HepG2 (cell line): ENCODE measurements around the gene STOML2. TPM values are rescaled to one million over a fixed set of nuclear protein-coding genes. Genes with fewer than 3 reads are reported as not detected.

Experiments used
- CERS6 ChIP-seq: sonication (generic); formaldehyde crosslinking; IDR thresholded peaks from 2 replicates; pipeline ENCODE4 v1.5.0; 2020; ENCODE audit warnings: missing genetic modification reagents
- DPF2 ChIP-seq: sonication (generic); formaldehyde crosslinking; IDR thresholded peaks from 2 replicates; pipeline ENCODE4 v1.4.0; 2020; ENCODE audit warnings: mild to moderate bottlenecking, low read depth, missing genetic modification reagents, borderline replicate concordance
- HDAC1 ChIP-seq: sonication (generic); formaldehyde crosslinking; IDR thresholded peaks from 2 replicates; pipeline ENCODE4 v1.5.1; 2020; ENCODE audit warnings: mild to moderate bottlenecking, missing genetic modification reagents
- KMT2B ChIP-seq: IDR thresholded peaks from 2 replicates; pipeline ENCODE4 v1.6.1; 2016; ENCODE audit warnings: missing genetic modification reagents, missing compliant biosample characterization
- MED8 ChIP-seq: sonication (generic); formaldehyde crosslinking; IDR thresholded peaks from 2 replicates; pipeline ENCODE4 v1.8.1; 2023; ENCODE audit warnings: mild to moderate bottlenecking, missing genetic modification reagents; ENCODE audit not compliant: insufficient replicate concordance
- PITX1 ChIP-seq: sonication (generic); formaldehyde crosslinking; IDR thresholded peaks from 2 replicates; pipeline ENCODE4 v1.5.1; 2020; ENCODE audit warnings: mild to moderate bottlenecking, missing genetic modification reagents
- RBFOX2 ChIP-seq: fragments of 200-400 bp; formaldehyde crosslinking; IDR thresholded peaks from 2 replicates; pipeline ENCODE4 v1.6.1; 2017; ENCODE audit warnings: low read depth, mild to moderate bottlenecking, low read length
- SNAPC2 ChIP-seq: sonication (generic); formaldehyde crosslinking; IDR thresholded peaks from 2 replicates; pipeline ENCODE4 v1.8.1; 2022; ENCODE audit warnings: mild to moderate bottlenecking, missing genetic modification reagents
- TEF ChIP-seq: sonication (generic); formaldehyde crosslinking; IDR thresholded peaks from 2 replicates; pipeline ENCODE4 v1.5.0; 2020; ENCODE audit warnings: missing genetic modification reagents
- U2AF2 ChIP-seq: fragments of 200-400 bp; formaldehyde crosslinking; IDR thresholded peaks from 2 replicates; pipeline ENCODE4 v1.6.1; 2017; ENCODE audit warnings: low read depth, mild to moderate bottlenecking, low read length
- ZEB1 ChIP-seq: IDR thresholded peaks from 2 replicates; pipeline ENCODE4 v1.6.1; 2012; ENCODE audit warnings: mild to moderate bottlenecking, low read depth, inconsistent platforms; ENCODE audit not compliant: insufficient replicate concordance
- ZNF121 ChIP-seq: sonication (generic); formaldehyde crosslinking; IDR thresholded peaks from 2 replicates; pipeline ENCODE4 v1.5.0; 2020; ENCODE audit warnings: mild to moderate bottlenecking, missing genetic modification reagents
- ZNF616 ChIP-seq: sonication (generic); formaldehyde crosslinking; IDR thresholded peaks from 2 replicates; pipeline ENCODE4 v1.5.0; 2020; ENCODE audit warnings: low read depth, mild to moderate bottlenecking, missing genetic modification reagents
- ZNF670 ChIP-seq: sonication (generic); formaldehyde crosslinking; IDR thresholded peaks from 2 replicates; pipeline ENCODE4 v1.8.0; 2022; ENCODE audit warnings: mild to moderate bottlenecking, missing genetic modification reagents, borderline replicate concordance
- ZNF724P ChIP-seq: sonication (generic); formaldehyde crosslinking; IDR thresholded peaks from 2 replicates; pipeline ENCODE4 v1.8.0; 2022; ENCODE audit warnings: missing genetic modification reagents, borderline replicate concordance
- polyA plus RNA-seq, 8 experiments: library from polyadenylated mRNA; depleted of rRNA in 3 of 8; stranded (reverse) in 7 of 8; unstranded in 1 of 8; fragments of >200 nt; fragmentation: Illumina TruSeq in 4 of 8; extraction: Trizol in 4 of 8; gene quantifications; 2 replicates each; pipeline versions ENCODE4 v1.2.1 to v1.2.3, GENCODE V29; 2011 to 2016; ENCODE audit warnings: low read depth in 4 of 8, missing spikeins in 1 of 8, mixed read lengths in 1 of 8; ENCODE audit not compliant: insufficient read depth in 1 of 8
- total RNA-seq, 5 experiments: library from RNA; depleted of rRNA; stranded (reverse); fragments of >200 nt; fragmentation: Illumina TruSeq; extraction: Trizol; gene quantifications; 2 replicates each; pipeline ENCODE4 v1.2.3, GENCODE V29; 2016; ENCODE audit warnings: low read depth in 1 of 5
- TF ChIP-seq, protein P1 (sequence below), 2 experiments: sonication (generic) in 1 of 2; formaldehyde crosslinking in 1 of 2; IDR thresholded peaks; 2 replicates each; pipeline versions ENCODE4 v1.6.1 to v1.9.0; 2014 to 2022; ENCODE audit warnings: antibody characterized with exemption in 1 of 2, borderline replicate concordance in 1 of 2, inconsistent platforms in 1 of 2, low read depth in 1 of 2, missing genetic modification reagents in 1 of 2
- TF ChIP-seq, protein P2 (sequence below): sonication (generic); formaldehyde crosslinking; IDR thresholded peaks from 2 replicates; pipeline ENCODE4 v1.5.1; 2020; ENCODE audit warnings: mild to moderate bottlenecking, missing genetic modification reagents

Gene STOML2
- total and polyA plus RNA-seq, 2 of the 13 experiments (the other 11 are each of a cell fraction or from before 2014, with no cell fraction given): 245 to 250 TPM

GRCh38 chr9:35072461-35073278 is 30.3 kb downstream of the STOML2 start, which contains the start of gene VCP (continued):
- TF ChIP-seq DPF2 (CRISPR knock-in tag) (no peak), RBFOX2 (peak; percentile 86), CERS6 (CRISPR knock-in tag) (peak; percentile 46; the same call in 1 of the 2 replicates), ZNF724P (CRISPR knock-in tag) (0 out of 2 replicates have a peak, but pooled peaks have one; percentile 15), SNAPC2 (CRISPR knock-in tag) (no peak; the same call in 1 of the 2 replicates), HDAC1 (CRISPR knock-in tag) (peak; percentile 47; the same call in 1 of the 2 replicates), U2AF2 (no peak), KMT2B (no peak), MED8 (peak; percentile 27), ZNF616 (CRISPR knock-in tag) (peak; percentile 56; the same call in 1 of the 2 replicates), PITX1 (CRISPR knock-in tag) (peak; percentile 99), ZEB1 (no peak), ZNF121 (CRISPR knock-in tag) (no peak), ZNF670 (CRISPR knock-in tag) (no peak; the same call in 1 of the 2 replicates), TEF (0 out of 2 replicates have a peak, but pooled peaks have one; percentile 25)
- TF ChIP-seq, protein P1, sequence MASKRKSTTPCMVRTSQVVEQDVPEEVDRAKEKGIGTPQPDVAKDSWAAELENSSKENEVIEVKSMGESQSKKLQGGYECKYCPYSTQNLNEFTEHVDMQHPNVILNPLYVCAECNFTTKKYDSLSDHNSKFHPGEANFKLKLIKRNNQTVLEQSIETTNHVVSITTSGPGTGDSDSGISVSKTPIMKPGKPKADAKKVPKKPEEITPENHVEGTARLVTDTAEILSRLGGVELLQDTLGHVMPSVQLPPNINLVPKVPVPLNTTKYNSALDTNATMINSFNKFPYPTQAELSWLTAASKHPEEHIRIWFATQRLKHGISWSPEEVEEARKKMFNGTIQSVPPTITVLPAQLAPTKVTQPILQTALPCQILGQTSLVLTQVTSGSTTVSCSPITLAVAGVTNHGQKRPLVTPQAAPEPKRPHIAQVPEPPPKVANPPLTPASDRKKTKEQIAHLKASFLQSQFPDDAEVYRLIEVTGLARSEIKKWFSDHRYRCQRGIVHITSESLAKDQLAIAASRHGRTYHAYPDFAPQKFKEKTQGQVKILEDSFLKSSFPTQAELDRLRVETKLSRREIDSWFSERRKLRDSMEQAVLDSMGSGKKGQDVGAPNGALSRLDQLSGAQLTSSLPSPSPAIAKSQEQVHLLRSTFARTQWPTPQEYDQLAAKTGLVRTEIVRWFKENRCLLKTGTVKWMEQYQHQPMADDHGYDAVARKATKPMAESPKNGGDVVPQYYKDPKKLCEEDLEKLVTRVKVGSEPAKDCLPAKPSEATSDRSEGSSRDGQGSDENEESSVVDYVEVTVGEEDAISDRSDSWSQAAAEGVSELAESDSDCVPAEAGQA (IDR thresholded peaks at IDR 0.05; ENCODE audit: low read depth): peak; percentile 54; the same call in 1 of the 2 replicates
- TF ChIP-seq, protein P1 (CRISPR knock-in tag; IDR thresholded peaks at IDR 0.05; ENCODE audit: borderline replicate concordance): no peak
- TF ChIP-seq, protein P2, sequence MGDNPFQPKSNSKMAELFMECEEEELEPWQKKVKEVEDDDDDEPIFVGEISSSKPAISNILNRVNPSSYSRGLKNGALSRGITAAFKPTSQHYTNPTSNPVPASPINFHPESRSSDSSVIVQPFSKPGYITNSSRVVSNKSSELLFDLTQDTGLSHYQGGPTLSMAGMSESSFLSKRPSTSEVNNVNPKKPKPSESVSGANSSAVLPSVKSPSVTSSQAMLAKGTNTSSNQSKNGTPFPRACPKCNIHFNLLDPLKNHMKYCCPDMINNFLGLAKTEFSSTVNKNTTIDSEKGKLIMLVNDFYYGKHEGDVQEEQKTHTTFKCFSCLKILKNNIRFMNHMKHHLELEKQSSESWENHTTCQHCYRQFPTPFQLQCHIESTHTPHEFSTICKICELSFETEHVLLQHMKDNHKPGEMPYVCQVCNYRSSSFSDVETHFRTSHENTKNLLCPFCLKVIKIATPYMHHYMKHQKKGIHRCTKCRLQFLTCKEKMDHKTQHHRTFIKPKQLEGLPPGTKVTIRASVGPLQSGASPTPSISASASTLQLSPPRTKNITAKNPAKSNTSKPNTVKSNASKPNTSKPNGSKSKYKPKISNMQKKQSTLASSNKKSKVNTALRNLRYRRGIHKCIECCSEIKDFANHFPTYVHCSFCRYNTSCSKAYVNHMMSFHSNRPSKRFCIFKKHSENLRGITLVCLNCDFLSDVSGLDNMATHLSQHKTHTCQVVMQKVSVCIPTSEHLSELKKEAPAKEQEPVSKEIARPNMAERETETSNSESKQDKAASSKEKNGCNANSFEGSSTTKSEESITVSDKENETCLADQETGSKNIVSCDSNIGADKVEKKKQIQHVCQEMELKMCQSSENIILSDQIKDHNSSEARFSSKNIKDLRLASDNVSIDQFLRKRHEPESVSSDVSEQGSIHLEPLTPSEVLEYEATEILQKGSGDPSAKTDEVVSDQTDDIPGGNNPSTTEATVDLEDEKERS (CRISPR knock-in tag): 0 out of 2 replicates have a peak, but pooled peaks have one; percentile 71
